Ishikawa (cell line): ENCODE data around the gene MIB2.

Experiments
- CEBPB ChIP-seq: IDR thresholded peaks from 2 replicates; pipeline ENCODE4 v1.6.1; 2012
- CREB1 ChIP-seq: IDR thresholded peaks from 2 replicates; pipeline ENCODE4 v1.6.1; 2012; ENCODE audit warnings: low read depth
- EGR1 ChIP-seq: IDR thresholded peaks from 2 replicates; pipeline ENCODE4 v1.6.1; 2012
- EP300 ChIP-seq: IDR thresholded peaks from 2 replicates; pipeline ENCODE4 v1.6.1; 2012; ENCODE audit warnings: borderline replicate concordance
- FOXM1 ChIP-seq: IDR thresholded peaks from 2 replicates; pipeline ENCODE4 v1.6.1; 2012; ENCODE audit warnings: low read depth, borderline replicate concordance
- MAX ChIP-seq: IDR thresholded peaks from 2 replicates; pipeline ENCODE4 v1.6.1; 2012
- NFIC ChIP-seq: IDR thresholded peaks from 2 replicates; pipeline ENCODE4 v1.6.1; 2012
- RAD21 ChIP-seq: IDR thresholded peaks from 2 replicates; pipeline ENCODE4 v1.6.1; 2012; ENCODE audit warnings: low read depth
- REST ChIP-seq: IDR thresholded peaks from 2 replicates; pipeline ENCODE4 v1.6.1; 2012; ENCODE audit warnings: low read depth, mild to moderate bottlenecking
- TAF1 ChIP-seq: IDR thresholded peaks from 2 replicates; pipeline ENCODE4 v1.6.1; 2012; ENCODE audit warnings: low read depth, mild to moderate bottlenecking
- TCF12 ChIP-seq: IDR thresholded peaks from 2 replicates; pipeline ENCODE4 v1.6.1; 2012; ENCODE audit warnings: low read depth
- TEAD4 ChIP-seq: IDR thresholded peaks from 2 replicates; pipeline ENCODE4 v1.6.1; 2012
- USF1 ChIP-seq: IDR thresholded peaks from 2 replicates; pipeline ENCODE4 v1.6.1; 2012
- YY1 ChIP-seq: IDR thresholded peaks from 2 replicates; pipeline ENCODE4 v1.6.1; 2012; ENCODE audit warnings: low read depth
- ZBTB7A ChIP-seq: IDR thresholded peaks from 2 replicates; pipeline ENCODE4 v1.6.1; 2012; ENCODE audit warnings: low read depth

The MIB2 gene

GRCh38 chr1:1573843-1574720, 41.2 kb upstream of the MIB2 start:
- TF ChIP-seq MAX = peak; percentile 19
- peak; percentile 89 for TF ChIP-seq YY1
- no peak for TF ChIP-seq EP300

GRCh38 chr1:1574721-1575537, 40.4 kb upstream of the MIB2 start, which contains the start of gene SSU72:
Gene SSU72 (minus strand): TSS chr1:1574863. CDS start chr1:1574557, 306 bp downstream.
- peak; percentile 81 for TF ChIP-seq YY1
- TF ChIP-seq REST = no peak
- peak; percentile 54 for TF ChIP-seq MAX
- TF ChIP-seq USF1 = peak; percentile 17
- TF ChIP-seq CREB1 = peak; percentile 100
- no peak for TF ChIP-seq TEAD4
- TF ChIP-seq CEBPB = no peak; the same call in 1 of the 2 replicates
- peak; percentile 92 for TF ChIP-seq TAF1
- no peak for TF ChIP-seq EGR1
- no peak for TF ChIP-seq RAD21
- TF ChIP-seq TCF12 = 0 out of 2 replicates have a peak, but pooled peaks have one; percentile 43
- no peak for TF ChIP-seq EP300
- no peak for TF ChIP-seq FOXM1
- no peak for TF ChIP-seq ZBTB7A
- TF ChIP-seq NFIC = no peak

- TF ChIP-seq YY1 (no peak), NFIC (no peak), FOXM1 (no peak), CEBPB (no peak), USF1 (no peak), MAX (no peak), REST (no peak), TEAD4 (no peak), RAD21 (no peak), CREB1 (no peak), ZBTB7A (no peak), EP300 (no peak), EGR1 (no peak), TCF12 (no peak)
Measured at GRCh38 chr1:1577367-1578011, 37.8 kb upstream of the MIB2 start.

GRCh38 chr1:1578371-1578940, 36.8 kb upstream of the MIB2 start:
- TF ChIP-seq TAF1 = no peak
- no peak for TF ChIP-seq MAX
- TF ChIP-seq ZBTB7A = no peak
